ENCODE data around the gene MESP2.

Gene MESP2

GRCh38 chr15:89755701-89756100 lies 20.4 kb upstream of the MESP2 start:
- TF ChIP-seq FOXP2 (optimal IDR thresholded peaks at IDR 0.05; ENCODE audit: borderline replicate concordance, extremely low read depth, extremely low read length, insufficient read depth) (no peak), TAF1 (IDR thresholded peaks at IDR 0.05; ENCODE audit: borderline replicate concordance, insufficient read depth, low read length) (no peak), POLR2AphosphoS5 (IDR thresholded peaks at IDR 0.05; ENCODE audit: low read depth, low read length) (no peak), REST (IDR thresholded peaks at IDR 0.05; ENCODE audit: insufficient read depth in 1 of 2, low read depth in 2 of 2, low read length in 2 of 2) (no peak), SIN3A (IDR thresholded peaks at IDR 0.05; ENCODE audit: borderline replicate concordance, insufficient read depth, low read length) (no peak)

- no peak for TF ChIP-seq TAF1 (IDR thresholded peaks at IDR 0.05; ENCODE audit: borderline replicate concordance, insufficient read depth, low read length)
- no peak for TF ChIP-seq FOXP2 (optimal IDR thresholded peaks at IDR 0.05; ENCODE audit: borderline replicate concordance, extremely low read depth, extremely low read length, insufficient read depth)
- no peak for TF ChIP-seq REST (IDR thresholded peaks at IDR 0.05; ENCODE audit: insufficient read depth in 1 of 2, low read depth in 2 of 2, low read length in 2 of 2)
- TF ChIP-seq POLR2AphosphoS5 (IDR thresholded peaks at IDR 0.05; ENCODE audit: low read depth, low read length), result no peak
- TF ChIP-seq SIN3A (IDR thresholded peaks at IDR 0.05; ENCODE audit: borderline replicate concordance, insufficient read depth, low read length), result no peak
Measured at GRCh38 chr15:89756897-89757296, 19.2 kb upstream of the MESP2 start.

DNA sequence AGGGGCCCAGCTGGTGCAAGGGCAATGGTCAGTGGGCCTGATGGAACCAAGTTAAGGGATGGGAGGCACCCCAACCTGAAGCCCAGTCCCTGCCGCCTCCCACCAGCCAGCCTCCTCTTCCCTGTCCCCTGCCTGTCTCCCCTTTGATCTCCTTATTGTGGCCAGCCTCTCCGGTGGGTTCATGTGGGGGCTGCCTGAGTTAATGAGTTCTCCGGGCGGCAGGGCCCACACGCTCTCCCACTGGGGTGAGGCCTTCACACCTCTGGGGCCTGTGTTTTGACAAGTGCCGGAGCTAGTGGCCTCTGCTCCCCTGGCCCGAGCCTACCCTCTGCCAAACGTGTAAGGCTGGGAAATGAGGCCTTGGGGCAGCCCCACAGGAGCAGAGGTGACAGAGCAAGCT lies 17.8 kb upstream of the MESP2 start:
- TF ChIP-seq REST (IDR thresholded peaks at IDR 0.05; ENCODE audit: insufficient read depth in 1 of 2, low read depth in 2 of 2, low read length in 2 of 2), result no peak
- no peak for TF ChIP-seq FOXP2 (optimal IDR thresholded peaks at IDR 0.05; ENCODE audit: borderline replicate concordance, extremely low read depth, extremely low read length, insufficient read depth)
- no peak for TF ChIP-seq SIN3A (IDR thresholded peaks at IDR 0.05; ENCODE audit: borderline replicate concordance, insufficient read depth, low read length)
- TF ChIP-seq POLR2AphosphoS5 (IDR thresholded peaks at IDR 0.05; ENCODE audit: low read depth, low read length), result no peak
- no peak for TF ChIP-seq TAF1 (IDR thresholded peaks at IDR 0.05; ENCODE audit: borderline replicate concordance, insufficient read depth, low read length)

GRCh38 chr15:89758981-89759380 lies 17.2 kb upstream of the MESP2 start:
- TF ChIP-seq POLR2AphosphoS5 (IDR thresholded peaks at IDR 0.05; ENCODE audit: low read depth, low read length), result no peak
- TF ChIP-seq REST (IDR thresholded peaks at IDR 0.05; ENCODE audit: insufficient read depth in 1 of 2, low read depth in 2 of 2, low read length in 2 of 2), result no peak
- TF ChIP-seq TAF1 (IDR thresholded peaks at IDR 0.05; ENCODE audit: borderline replicate concordance, insufficient read depth, low read length), result no peak
- no peak for TF ChIP-seq SIN3A (IDR thresholded peaks at IDR 0.05; ENCODE audit: borderline replicate concordance, insufficient read depth, low read length)
- no peak for TF ChIP-seq FOXP2 (optimal IDR thresholded peaks at IDR 0.05; ENCODE audit: borderline replicate concordance, extremely low read depth, extremely low read length, insufficient read depth)

GRCh38 chr15:89759835-89760234 lies 16.3 kb upstream of the MESP2 start:
- TF ChIP-seq FOXP2 (optimal IDR thresholded peaks at IDR 0.05; ENCODE audit: borderline replicate concordance, extremely low read depth, extremely low read length, insufficient read depth) (no peak), TAF1 (IDR thresholded peaks at IDR 0.05; ENCODE audit: borderline replicate concordance, insufficient read depth, low read length) (no peak), SIN3A (IDR thresholded peaks at IDR 0.05; ENCODE audit: borderline replicate concordance, insufficient read depth, low read length) (no peak), REST (IDR thresholded peaks at IDR 0.05; ENCODE audit: insufficient read depth in 1 of 2, low read depth in 2 of 2, low read length in 2 of 2) (no peak), POLR2AphosphoS5 (IDR thresholded peaks at IDR 0.05; ENCODE audit: low read depth, low read length) (no peak)
